Stimulated activated CD8-positive, alpha-beta memory T cell treated with anti-CD3 and anti-CD28 coated beads, Interleukin-7, amount 100 ng/mL, for 24 hours (primary cell): ENCODE data around the gene GTPBP4.
A peak's percentile ranks its signal among the peaks of the same experiment; 100 is the strongest.
"Not testable (repeated sequence)": the region's sequence is repeated elsewhere in the genome, so short reads cannot be mapped to it uniquely, and the experiment has no call there.

Experiments
- DNase-seq: peaks from one replicate; pipeline ENCODE4 v3.0.0-alpha.2; 2020; ENCODE audit warnings: low read depth

Gene GTPBP4

DNA sequence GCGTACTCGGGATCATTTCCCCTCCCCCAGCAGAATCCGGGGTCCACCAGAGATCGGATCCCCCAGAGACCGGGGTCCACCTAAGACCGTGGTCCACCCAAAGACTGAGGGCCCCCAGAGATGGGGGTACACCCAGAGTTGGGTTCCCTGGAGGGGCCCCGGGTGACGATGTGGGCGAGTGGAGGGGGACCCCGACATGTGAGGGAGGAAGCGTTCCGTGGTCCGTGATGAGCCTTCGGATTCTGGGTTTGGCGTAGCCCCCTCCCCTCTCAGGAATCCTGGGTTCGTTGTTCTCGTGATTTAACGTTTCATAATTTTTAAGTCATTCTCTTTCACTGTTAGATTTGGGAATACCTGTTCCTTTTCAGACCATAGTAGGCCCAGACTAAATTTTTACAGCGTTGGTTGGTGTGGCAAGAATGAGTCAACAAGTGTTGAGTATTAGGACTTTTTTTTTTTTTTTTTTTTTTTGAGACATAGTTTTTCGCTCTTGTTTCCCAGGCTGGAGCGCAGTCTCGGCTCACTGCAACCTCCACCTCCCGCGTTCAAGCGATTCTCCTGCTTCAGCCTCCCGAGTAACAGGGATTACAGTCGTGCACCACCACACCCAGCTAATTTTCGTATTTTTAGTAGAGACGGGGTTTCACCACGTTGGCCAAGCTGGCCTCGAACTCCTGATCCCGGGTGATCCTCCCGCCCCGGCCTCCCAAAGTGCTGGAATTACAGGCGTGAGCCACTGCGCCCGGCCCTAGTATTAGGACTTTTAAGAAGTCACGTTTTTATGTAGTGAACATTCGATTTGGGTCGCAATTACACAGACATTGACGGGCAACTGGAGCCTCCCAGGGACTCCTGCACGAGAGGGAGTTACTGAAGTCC lies 672 bp downstream of the GTPBP4 start:
- peak; percentile 19 for DNase-seq

DNA sequence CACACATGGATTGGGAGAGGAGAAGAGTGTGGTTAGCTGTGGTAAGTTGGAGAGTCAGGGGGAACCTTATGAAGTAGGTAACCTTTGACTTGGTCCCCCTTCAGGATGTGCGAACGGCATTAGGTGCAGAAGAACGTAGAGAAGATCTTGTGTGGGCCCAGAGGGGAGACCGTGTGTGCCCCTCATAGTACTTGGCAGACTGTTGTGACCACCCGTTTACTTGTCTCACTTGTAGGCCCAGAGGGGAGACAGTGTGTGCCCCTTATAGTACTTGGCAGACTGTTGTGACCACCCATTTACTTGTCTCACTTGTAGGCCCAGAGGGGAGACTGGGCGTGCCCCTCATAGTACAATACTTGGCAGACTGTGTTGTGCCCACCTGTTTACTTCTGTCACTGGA lies 2.6 kb downstream of the GTPBP4 start:
- DNase-seq = no peak

DNA sequence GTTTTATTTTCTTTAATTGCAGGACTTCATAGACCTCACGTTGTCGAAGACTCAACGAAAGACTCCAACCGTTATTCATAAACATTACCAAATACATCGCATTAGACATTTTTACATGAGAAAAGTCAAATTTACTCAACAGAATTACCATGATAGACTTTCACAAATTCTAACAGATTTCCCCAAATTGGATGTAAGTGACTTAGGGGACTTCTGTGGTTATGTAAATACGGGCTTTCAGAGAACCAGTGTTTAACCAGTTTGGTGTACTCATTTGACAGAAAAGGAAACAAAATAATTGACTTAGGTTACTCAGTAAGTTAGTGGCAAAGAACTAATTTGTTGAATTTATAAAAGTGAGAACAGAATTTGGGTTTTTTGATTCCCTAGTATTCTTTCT lies 4.2 kb downstream of the GTPBP4 start:
- DNase-seq = no peak

DNA sequence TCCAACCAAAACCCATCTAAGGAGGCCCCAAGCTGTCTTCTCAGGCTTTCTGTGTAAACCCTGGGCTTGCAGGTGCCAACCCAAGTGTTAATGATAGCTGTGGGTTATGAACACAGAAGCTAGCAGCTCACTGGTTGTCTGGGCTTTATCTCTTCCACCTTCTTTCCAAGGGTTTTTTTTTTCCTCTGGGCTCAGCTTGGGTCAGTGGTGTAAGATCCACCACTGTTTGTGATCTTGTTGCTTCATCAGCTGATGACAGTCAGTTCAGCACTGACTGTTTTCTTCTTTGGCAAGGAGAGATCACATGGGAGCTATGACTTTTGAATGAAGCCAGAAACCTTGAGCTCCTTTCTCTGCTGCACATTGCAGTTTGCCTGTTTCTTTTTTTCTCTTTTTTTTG lies 4.6 kb downstream of the GTPBP4 start:
- DNase-seq = no peak

DNA sequence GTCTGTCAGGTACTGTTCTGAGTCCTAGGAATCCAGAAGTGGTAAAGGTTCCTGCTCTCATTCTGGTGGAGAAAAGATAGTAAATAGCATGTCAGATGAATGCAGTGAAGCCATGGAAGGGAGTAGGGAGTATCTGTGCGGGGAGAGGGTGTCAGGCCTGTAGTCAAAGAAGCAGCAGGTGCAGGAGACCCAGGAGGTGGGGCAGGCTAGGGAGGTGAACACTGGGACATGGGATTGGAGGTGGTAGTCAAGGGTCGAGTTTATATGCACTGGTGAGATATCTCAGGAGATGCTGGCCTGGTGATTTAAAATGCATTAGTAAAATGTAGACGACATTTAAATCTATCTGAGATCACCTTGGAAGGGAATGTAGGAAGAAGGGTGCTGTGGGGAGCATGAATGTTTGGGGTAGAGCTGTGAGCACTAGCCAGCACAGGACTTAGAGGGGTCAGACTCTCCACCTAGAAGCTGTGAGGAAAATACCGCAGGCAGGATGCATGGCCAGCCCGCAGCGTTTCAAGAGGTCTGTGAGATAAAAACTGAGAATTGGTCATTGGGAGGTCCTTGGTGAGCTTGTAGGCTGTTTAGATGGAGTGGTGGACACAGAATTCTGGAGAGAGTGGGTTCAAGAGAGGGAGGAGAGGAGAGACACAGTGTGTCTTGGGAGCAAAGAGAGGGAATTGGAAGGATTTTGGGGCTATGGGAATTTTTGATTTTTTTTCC lies 6.8 kb downstream of the GTPBP4 start:
- no peak for DNase-seq

DNA sequence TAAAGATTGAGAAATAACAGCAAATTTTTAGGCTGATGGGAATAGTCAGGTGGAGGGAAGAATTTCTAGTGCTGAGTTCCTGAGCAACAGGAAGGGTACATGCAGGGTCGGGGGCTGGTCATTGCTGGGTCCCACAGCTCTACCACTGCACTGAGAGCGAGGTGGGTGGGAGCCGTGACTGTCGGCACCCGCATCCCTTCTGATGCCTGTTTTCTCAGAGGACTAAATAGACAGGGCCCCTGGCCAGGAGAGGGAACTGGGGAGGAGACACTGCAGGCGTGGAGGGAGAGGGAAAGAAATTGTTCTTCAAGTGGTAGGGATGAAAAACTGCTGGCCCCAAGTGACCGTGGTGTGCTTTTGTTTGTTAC lies 7.3 kb downstream of the GTPBP4 start:
- no peak for DNase-seq

DNA sequence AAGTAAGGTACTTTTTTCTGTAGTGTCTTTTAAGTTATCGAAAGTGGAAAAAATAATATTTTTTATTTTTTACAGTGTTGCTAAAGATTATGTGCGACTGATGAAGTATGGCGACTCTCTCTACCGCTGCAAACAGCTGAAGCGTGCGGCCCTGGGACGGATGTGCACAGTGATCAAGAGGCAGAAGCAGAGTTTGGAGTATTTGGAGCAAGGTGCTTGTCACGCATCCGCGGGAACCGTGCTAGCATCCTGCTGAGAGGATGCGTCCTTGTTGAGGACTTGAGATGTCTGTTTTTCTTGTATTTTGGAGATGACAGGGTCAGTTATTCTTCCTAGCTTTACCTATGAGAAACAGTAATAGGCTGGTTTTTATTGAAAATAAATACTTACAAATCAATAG lies 7.8 kb downstream of the GTPBP4 start:
- no peak for DNase-seq

DNA sequence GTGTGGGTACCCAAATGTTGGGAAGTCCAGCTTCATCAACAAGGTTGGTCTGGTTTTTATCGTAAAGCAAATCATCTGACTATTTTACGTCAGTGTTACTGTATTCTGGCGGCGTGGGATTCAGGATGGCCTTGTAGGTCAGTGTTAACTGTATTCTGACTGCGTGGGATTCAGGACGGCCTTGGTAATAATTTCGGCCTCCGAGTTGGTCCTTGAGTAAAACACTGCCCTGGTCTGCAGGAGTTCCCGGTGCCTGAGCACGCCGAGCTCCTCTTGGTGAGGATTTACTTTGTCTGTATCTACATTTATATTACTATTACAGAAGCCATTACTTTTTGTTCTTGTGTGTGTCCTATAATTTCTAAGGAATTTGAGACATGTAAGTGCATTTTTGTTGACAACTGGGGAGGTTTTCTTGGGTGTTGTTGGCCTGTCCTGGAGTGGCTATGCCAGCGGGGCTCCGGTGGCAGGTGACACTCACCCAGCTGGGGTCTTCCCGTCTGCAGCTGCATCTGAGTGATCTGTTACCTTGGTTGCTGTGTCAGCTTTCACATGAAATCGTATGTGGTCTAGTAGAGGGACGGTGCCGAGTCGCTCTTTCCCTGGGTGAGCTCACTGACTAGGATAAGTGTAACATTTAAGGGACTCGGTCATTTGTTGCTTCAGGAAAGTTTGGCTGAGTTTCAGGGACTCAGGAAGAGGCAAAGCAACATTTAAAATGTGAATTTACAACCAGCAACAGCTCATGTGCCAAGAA lies 9.2 kb downstream of the GTPBP4 start:
- no peak for DNase-seq

DNA sequence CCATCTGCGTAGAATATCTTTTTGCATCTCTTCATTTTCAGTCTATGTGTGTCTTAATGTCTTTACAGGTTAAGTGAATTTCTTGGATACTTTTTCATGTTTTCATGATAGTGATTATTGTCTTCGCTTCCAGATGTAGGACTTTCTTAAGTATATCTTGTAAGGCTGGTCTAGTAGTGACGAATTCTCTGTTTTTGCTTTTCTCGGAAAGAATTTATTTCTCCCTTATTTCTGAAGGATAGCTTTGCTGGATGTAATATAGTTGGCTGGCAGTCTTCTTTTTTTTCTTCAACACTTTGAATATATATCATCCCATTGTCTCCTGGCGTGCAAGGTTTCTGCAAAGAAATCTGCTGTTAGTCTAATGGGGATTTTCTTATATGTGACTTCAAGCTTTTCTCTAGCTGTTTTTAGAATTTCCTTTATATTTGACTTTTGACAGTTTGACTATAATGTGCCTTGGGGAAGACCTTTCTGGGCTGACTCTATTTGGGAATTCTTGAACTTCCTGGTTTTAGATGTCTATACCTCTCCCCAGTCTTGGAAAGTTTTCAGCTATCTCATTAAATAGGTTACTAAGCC lies 14.3 kb downstream of the GTPBP4 start:
- no peak for DNase-seq

DNA sequence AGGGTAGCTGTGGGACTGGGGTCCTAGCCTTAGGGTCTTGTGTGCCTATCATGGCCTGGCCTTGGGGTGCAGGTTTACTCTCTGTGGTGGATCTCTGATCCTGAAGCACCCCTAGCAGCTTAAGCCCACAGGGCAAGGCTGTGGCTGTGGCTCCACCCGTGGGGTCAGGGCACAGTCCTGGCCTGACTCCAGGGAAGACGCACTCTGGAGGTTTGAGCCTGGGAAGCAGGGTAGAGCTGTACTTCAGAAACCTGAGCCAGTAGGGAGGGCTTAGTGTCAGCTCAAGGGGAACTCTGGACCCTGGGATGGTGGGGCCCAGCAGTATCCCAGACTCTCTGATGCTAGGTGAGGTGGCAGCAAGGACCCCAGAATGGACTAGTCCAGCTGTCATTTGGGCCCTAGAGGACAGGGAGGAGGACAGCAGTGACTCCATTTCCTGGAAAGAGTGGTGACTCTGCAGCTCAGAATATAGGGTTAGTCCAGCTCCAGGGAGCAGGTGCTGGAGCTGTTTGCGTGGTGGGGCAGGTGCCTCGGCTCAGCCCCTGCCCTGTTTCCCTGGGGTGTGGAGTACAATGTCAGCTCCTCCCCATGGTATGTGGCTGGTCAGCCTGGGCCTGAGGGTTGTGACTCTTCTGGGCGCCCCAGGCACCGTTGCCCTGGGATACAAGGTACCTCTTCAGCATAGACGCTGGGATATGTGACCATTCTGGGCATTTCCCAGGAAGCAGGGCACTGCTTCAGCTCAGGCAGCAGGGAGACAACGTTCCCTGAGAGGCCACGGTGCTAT lies 15.8 kb downstream of the GTPBP4 start:
- DNase-seq = no peak

DNA sequence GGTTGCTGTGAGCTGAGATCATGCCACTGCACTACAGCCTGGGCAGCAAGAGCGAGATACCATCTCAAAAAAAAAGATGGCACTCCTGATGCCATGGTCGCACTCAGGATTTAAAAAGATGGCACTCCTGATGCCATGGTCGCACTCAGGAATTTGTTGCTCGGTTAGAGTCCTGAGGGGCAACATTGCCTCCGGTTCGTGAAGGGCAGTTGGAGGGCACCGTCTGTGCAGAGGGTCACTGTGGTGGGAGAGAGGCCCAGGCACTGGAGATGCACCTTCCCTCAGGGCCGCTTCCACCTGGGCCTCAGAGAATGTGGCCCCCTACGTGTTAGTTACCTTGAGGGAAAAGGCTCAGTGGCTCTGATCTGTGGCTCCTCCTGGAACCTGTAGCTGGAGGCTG lies 18.3 kb downstream of the GTPBP4 start:
- no peak for DNase-seq

DNA sequence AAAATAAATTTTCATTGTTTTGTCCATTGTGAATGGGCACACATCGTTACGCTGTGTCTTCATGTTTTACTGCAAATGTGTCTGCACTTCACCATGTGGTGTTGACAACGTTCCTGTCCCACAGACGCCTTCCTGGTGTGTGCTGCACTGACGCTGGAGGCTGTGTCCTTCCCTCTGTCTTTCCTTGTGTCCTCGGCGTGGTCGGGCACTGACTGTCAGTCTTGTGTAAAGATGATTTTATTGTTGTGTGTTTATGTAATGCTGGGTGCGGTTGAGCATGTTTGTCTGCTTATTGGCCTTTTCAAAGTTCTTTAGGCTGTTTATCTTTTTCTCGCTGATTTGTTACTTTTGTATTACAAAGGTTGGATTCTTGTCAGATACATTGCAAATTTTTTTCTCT lies 19.3 kb downstream of the GTPBP4 start:
- DNase-seq = no peak

DNA sequence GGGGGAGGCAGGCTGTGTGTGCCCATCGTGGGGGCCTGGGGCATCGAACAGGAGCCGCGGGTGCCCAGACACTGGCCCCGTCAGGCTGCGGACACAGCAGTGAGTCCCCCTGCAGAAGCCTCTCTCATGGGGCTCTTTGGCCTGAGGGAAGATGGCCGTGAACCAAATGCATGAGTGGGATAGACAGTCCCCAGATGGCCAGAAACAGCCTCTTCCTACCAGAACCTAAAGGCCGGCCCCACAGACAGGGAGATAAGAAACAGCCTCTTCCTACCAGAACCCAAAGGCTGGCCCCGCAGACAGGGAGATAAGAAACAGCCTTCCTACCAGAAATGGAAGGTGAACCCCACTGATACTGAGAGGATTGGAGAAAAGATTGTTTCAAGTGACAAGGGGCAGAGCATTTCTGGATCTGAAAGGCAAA lies 20.8 kb downstream of the GTPBP4 start:
- DNase-seq = no peak

DNA sequence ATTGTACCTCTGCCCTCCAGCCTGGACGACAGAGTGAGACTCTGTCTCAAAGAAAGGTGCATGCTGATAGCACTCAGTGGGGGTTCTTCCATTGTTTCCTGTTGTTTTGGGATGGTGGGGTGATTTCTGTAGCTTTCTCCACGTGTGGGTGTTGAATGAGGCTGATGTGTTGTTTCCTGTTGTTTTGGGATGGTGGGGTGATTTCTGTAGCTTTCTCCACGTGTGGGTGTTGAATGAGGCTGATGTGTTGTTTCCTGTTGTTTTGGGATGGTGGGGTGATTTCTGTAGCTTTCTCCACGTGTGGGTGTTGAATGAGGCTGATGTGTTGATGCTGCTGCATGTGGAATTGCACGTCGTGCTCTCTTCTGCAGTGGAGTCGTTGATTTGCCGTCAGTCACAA lies 21.7 kb downstream of the GTPBP4 start:
- DNase-seq = not testable (repeated sequence)

DNA sequence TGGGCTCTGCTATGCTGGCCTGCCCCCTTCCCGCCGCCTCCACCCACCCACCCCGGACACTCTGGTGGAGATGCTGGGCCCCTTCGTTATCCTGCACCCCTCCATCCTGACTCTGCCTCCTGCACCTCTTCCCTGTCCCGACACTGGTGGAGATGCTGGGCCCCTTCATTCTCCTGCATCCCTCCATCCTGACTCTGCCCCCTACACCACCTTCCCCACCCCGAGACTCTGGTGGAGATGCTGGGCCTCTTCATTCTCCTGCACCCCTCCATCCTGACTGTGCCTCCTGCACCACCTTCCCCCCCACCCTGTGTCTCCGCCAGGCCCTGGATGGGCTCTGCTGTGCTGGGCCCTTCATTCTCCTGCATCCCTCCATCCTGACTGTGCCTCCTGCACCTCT lies 22.5 kb downstream of the GTPBP4 start:
- no peak for DNase-seq

DNA sequence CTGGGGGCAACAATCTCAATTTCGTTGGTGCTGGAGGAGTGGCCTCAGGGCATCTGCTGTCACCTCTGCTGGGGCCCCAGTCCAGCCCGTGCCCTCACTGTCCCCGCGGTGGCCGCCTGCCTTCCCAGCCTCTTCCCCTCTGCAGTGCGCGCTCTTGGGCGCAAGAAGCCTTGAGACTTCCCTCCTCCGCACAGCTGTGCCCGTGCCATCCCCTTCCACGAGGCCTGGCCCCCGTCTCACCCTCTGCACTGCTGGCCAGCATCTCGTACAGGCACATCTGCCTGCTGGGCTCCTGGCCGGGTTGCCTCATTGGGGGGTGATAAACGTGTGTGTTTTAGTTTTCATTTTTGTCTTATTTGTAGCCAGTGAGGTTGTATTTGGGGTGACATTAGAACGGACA lies 23.5 kb downstream of the GTPBP4 start:
- DNase-seq = no peak

DNA sequence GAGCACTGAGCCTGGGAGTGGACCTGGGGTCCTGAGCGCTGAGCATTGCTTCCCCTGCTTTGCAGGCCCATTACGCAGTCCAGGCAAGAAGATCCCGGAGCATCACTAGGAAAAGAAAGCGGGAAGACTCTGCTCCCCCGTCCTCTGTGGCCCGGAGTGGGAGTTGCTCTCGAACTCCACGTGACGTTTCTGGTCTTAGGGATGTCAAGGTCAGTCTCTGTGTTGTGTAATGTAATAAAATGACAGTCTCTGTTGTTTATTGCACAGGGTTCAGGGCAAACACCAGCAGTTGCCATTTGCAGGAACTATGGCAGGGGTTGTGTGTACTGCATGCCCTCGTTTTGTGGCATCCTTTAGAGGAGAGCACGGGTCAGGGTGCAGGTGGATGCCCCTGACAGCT lies 27.5 kb downstream of the GTPBP4 start:
- no peak for DNase-seq

DNA sequence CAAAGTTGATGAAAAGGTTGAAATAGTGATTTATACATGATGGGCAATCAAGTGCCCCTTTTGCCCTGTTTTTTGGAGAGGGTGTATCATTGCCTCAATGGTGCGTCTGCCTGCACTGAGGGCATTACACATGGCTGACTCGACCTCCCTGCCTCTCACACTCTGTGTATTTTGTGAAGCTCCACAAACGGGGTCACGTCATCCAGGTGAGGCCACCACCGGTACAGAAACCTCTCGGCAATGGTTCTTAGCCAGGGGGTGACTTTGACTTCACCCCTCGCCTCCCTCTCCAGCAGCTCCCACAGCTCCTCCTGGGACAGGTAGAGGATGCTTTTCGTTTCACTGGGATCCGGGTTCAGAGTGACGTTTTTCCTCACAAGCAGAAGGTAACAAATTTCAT lies 31.1 kb downstream of the GTPBP4 start:
- no peak for DNase-seq

DNA sequence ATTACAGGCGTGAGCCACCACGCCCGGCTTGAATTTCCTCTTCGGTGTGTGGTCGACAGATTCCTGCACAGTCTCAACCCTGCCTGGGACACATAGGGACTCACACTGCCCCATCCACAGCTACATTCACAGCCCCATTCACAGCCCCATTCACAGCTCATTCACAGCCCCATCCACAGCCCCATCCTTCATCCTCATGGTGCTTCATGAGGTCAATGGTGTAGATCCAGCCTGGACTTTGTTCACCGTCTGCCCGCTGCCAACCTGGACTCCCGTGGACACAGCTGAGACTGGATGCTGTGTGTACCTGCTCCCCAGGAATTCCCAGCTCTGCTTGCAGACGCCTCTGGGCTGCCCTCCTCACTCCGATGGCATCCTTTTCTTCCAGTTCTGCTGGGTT lies 32.2 kb downstream of the GTPBP4 start:
- no peak for DNase-seq

DNA sequence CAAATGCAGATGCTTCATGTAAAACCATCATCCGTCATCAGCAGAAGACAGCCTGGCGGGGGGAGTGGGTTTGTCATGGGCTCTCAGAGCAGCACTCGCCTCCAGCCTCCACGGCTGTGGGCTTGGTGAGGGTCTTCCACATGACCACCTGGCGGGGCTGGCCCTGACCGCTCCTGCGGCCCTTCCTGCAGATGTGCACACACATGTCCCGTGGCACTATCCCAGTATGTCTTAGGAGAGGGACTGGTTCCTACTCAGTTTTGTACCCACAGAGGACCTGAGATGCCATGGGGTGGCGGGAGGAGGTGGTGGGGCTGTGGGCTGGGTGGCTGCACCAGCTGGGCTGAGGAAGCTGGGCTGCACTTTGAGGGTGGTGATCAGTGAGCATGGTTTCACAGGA lies 32.7 kb downstream of the GTPBP4 start:
- no peak for DNase-seq

DNA sequence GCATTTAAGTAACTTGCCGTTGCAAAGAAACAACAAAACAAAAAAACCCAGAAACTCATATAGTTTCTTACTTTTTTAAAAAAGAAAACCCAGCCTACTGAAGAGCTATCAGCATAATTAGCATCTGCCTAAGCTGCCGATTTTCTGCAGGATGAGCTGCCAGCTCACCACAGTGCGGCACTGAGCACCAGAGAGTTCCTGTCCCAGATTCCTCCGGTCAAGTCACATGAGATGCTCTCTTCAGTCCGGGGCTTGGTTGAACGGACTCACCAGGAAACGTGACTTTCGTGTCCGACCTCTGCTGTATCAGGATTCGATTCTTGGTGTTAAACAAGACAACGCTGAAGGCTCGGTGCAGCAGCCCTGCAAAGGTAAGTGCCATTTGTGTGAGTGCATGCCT lies 34.2 kb downstream of the GTPBP4 start:
- DNase-seq = no peak

DNA sequence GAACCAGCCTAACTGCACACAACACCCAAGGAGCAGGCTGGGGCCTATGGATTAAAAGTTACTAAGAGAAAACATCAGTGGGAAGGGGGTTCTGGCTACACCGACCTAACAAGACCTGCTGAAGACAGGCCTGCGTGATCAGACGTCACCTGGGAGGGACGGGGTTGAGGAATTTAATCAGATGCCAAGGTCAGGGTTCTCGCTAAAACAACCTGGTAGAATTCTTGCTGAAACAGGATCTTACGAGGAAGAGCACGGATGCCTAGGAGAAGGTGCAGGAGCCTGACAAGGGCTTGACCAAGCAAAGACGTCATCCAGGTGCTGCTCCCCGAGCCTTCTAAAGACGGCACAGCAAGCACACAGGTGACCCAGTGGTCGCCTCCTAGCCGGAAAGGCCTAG lies 35.9 kb downstream of the GTPBP4 start:
- no peak for DNase-seq
